Kidney tubule cell (primary cell): ENCODE data around the gene ZCCHC18.
"Not testable (repeated sequence)": the region's sequence is repeated elsewhere in the genome, so short reads cannot be mapped to it uniquely, and the experiment has no call there.

Source experiments
- DNase-seq: peaks from one replicate; pipeline ENCODE4 v3.0.0-alpha.2; 2018; ENCODE audit warnings: low spot score

ZCCHC18 gene

DNA sequence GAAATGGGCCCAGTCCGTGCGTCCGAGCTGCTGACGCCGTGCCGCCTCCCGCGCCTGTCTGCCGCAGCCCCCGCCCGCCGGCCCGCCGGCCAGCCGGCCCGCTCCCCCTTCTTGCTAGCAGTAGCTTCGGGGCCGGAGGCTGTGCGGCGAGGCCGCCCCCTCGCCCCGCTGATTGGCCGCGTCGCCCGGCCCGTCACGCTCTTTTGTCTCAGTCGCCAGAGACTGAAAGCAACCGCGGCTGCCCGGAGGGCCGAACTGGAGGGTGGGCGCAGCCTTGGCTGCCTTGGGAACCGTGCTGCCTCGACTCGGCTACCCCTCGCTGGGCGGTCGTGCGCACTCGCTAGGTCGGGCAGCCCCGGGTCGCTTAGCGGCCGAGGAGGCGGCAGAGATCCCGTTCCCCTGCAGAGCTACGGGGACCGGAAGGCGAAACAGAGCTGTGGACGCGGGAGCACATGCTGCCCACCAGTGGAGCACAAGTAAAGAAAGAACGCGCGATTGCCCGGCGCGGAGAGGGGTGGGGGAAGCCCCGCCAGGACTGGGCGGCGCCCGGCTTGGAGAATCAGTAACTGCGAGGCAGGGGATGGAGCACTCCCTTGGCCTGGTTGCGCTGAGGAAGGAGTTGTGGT is at the start of gene ZCCHC18:
ZCCHC18 (plus strand) TSS at position 198 of the 626 bp plus-strand sequence. CDS start 1,589 bp downstream, outside the sequence.
- DNase-seq: peak; percentile 65

DNA sequence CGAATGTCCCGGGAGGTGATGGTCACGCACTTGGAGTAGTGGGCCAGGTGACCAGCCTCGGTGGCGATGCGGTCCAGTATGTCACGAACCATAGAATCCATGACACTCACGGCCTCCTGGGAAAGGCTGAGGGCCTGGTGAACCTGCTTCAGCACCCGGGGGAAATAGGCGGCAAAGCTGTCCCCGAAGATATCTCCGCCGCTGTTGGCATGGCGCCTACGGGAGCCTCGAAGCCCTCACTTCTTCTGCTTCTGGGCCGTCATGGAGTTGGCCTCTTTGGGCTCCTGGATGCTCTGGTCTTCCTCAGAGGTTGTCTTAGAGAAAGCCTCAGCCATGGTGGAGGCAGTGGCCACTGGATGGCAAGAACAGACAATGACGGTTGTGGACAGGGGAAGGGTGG is 49.7 kb upstream of the ZCCHC18 start:
- not testable (repeated sequence) for DNase-seq

DNA sequence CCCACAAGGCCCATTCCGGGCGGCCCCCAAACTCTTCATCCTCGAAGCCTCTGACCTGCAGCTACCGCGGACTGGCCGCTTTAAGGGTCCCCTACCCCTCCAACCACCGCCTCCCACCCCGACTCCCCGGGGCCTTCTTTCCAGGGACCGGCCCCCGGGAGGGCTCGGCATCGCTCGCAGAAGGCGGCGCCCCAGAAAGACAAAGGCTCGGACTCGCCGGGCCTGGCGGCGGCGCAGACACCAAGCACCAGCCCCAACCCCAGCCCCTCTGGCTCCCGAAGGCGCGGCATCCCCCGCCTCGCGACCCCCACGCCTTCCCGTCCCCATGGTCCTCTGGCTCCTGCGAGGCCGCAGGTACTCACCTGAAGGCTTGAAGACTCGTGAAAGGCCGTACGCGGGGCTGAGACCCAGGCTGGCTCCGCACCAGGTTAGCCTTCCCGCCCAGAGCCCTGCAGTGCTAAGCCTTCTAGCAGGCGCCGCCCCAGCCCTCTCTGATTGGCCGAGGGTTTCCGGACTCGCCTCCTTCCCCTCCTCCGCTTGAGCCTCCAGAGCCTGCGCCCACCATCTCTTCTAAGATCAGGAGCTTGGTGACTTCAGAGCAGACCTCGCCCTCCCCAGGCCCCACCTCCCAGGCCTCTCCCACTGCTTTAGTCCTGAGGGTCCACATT is 36.4 kb upstream of the ZCCHC18 start, which contains the start of gene TMSB15C:
TMSB15C (minus strand) TSS at position 459 of the 668 bp plus-strand sequence.
- not testable (repeated sequence) for DNase-seq

DNA sequence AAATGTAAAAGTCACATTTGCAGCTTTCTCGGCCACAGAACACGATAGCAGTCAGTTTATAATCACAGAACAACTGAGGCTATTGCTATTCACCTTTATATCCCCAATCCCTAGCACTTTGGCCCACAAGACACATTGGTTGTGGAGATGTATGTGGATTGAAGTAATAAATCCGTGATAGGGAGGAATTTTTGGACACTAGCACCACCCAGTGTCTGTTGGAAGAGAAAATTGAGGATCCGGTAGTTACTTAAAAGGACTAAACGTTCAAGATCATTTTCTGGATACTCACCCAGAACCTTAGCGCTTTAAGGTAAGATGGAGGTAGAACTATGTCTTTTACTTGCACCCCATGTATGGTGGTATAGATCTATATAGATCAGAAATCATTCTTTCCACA is 34.5 kb upstream of the ZCCHC18 start:
- DNase-seq: not testable (repeated sequence)

DNA sequence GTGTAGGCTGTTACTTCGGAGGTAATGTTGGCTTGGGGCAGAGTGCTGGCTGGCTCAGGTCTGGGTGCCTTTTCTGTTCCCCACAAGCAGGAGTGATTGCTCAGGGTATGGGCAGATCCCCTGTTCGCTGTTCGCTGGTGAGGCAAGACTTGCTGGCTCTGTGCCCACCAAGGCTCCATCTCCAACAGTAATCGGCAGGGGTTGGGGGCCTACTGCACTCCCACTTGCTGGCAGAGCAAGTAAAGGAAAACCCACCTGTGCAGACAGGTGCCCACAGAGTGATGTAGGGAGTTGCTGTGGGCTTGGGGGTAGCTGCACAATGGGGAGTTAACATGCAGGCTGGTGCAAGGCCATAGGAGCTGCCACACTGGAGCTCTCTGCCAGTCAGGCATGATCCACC is 28.3 kb upstream of the ZCCHC18 start:
- DNase-seq: no peak

DNA sequence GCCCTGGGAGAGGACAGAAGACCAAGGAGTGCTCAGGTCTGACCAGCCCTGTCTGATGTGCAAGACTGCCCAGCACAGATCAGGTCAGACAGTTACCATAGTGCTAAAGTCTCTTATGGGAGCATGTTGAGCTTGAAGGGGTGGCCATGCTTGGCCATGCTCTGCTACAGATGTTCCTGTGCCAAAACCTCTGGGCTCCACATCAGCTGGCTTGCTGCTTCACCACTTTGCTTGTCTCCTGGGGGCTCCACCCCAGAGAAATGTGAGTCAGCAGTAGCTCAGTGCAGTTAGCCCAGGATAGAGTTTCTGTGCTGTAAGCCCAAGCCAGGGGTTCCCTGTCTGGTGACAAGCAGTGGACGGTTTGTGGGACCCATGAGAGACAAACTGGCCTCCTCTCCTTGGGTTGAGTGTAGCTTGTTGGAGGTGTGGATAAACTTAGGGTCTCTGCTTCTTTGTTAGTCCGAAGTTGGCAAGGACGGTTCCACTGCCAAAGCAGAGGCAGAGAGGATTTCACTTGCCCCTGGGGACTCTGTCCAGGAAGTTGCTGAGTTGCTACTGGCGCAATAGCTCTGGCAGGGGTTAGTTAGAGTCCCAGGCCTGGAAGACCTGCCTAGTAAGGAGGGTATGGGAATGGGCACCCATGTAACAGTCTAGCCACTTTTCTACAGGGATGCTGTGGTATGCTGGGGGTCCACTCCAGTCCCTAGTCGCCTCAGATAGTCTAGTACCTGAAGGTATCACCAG is 27.6 kb upstream of the ZCCHC18 start:
- no peak for DNase-seq

DNA sequence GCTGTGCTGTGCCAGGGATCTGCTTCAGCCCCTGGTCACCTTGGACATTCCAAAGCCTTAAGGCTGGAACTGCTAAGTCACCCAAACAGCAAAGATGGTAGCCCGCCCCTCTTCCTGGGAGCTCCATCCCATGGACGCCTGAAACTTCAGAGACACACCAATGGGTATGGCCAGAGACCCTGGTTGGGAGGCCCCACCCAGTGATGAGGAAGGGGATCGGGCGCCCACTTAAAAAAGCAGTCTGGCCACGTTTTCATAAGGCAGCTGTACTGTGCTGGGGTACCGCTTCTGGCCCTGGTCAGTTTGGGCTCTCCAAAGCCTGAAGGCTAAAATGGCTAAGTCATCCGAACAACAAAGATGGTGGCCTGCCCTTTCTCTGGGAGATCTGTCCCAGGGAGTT is 26.8 kb upstream of the ZCCHC18 start:
- DNase-seq: no peak

DNA sequence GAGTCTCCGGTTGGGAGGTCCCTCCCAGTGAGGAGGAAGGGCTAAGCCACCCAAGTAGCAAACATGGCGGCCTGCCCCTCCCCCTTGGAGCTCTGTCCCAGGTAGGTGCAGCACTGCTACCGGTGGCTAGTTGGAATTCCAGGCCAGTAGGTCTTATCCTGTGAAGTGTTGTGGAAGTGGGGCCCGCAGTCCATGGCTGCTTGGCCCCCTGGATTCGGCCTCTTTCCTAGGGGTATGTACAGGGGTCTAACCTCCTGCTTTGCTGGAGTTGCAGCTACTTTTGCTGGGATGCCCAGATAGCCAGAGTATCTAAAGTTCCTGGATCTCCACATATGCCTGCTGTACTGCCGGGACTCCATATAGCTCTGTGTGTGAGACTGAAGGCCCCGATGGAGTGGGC is 26.4 kb upstream of the ZCCHC18 start:
- no peak for DNase-seq

DNA sequence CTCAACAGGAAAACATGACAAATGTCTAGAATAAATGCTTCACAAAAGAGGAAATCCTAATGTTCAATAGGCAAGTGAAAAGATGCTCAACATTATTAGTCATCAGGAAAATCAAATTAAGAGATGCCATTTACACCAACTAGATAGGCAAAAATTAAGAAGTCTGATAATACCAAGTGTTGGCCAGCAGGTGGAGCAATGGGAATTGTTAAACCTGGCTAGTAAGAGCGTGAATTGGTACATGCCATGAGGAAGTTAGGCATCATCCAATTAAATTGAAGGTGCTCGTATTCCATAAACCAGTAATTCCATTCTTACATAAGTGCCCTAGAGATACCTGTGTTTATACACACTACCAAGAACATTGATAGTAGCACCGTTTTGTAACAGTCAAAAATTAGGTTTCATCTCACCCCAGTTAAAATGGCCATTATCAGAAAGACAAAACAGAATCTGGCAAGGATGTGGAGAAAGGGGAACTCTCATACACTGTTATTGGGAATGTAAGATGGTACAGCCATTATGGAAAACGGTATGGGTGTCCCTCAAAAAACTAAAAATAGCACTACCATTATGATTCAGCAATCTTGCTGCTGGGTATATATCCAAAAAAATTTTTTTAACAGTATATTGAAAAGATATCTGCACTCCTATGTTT is 14.0 kb upstream of the ZCCHC18 start:
- peak; percentile 67 for DNase-seq

DNA sequence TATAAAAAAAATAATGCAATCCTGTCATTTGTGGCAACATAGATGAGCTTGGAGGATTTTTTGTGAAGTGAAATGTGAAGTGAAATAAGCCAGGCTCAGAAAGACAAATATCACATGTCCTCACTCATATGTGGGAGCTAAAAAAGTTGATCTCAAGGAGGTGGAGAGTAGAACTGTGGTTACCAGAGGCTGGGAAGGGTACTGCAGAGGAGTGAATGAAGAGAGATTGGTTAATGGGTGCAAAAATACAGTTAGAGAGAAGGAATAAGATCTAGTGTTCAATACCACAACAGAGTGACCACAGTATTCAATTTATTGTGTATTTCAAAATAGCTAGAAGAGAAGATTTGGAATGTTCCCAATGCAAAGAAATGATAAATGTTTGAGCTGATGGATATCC is 13.4 kb upstream of the ZCCHC18 start:
- DNase-seq: no peak

DNA sequence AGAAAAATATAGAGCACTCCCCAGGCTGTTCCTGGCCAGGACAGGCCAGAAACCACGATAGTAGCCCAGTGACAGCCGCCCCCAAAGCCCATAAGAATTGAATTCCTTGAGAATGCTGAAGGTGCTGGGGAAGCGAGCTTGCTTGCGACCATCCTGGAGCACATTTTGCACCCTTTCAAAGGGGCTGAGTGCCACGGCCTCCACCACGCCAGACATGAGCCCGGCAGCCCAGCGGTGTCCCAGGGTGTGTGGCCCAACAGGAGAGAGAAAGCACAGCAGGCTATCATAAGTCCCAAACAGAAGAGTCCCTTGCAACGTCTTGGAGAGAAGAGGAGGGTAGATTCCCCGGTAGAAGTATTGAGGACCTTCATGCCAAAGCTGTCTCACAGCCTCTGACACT is 7.6 kb upstream of the ZCCHC18 start:
- DNase-seq: no peak

DNA sequence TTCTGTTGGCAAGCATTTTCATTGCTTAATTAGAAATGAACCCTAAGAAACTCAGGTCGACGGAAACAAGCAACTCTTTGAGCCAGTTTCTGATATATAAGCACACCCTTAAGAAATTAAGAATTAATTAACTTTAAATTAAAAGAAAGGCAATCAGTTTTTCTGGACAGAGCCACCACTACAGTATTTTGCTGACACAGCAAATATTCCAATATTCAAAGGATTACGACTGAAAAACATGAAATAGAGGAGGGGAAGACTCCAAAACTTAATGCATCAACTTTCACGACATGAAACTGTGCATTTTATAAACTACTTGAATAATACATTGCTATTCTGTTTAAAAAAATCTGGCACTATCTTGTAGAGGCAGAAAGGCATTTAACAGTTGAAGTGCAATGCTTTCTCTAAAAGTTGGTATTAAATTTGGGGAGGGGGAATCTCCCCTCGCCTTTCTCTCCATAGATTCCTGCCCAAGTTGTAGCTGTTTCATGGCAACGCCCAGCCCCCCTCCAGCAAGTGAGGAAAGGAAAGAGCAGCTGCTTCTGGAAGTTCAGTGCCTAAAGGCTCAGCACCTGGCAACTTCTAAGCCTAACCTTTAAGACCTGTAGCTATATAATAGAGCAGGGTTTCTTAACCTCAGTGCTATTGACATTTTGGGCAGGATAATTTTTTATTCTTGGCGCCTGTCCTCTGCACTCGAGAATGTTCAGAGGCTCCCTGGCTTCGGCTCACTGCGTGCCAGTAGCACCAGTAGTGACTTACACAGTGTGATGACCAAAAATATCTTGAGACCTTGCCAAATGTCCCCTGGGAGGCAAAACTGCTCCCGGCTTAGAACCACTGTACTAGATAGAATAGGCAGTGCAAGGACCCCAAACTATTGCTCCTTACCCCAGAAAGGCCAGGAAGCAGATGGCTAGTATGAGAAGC is 6.7 kb upstream of the ZCCHC18 start:
- no peak for DNase-seq

DNA sequence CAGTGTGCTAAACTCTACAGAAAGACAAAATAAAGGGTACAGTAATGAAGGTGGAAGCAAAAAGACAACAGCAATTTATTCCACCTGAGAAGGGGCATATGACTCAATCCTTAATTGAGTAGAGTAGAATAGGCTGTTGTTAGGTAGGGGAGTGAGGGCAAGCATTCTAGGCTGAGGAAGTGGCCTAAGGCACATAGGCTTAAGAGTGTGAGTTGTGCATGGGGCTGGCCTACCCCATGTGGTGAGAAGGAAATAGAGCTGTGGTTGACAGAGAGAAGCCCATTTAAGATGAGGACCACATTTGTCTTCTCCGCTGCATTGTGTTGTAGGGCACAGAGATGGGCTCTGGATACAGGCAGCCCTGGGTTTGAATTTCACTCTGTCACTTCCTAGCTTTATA is 3.4 kb upstream of the ZCCHC18 start:
- DNase-seq: no peak

DNA sequence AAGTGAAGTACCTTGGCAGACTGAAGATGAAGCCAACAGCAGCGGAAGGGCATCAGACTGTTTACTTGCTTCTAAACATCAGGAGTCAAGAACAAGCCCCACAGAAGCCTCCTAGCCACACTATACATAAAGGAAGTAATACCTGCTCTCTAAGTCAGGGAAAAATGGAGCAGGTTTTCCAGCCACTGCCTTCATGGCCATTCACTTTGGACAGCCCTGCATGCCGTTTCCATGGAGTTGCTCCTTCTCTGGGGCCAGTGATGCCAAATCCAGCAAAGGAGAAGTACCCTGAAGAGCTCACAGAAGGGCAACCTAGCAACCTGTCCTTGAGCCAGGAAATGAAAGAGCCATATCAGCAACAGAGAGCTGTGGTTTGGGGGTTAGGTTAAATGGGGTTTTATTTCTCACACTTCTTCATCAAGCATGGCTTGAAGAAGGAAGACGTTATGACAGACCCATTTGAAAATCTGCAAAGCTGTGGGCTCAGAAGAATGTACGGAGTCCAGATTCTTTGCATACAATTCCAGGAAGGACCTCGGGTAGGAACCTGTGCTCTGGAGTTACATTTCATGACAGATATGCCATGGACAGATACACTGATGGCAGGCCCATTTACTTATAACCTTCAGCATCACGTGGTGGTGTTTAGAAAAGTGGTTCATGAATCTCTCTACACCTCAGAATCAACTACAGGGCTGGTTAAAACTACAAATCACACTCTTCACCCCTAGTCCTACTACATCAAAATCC is 1.7 kb upstream of the ZCCHC18 start:
- not testable (repeated sequence) for DNase-seq

DNA sequence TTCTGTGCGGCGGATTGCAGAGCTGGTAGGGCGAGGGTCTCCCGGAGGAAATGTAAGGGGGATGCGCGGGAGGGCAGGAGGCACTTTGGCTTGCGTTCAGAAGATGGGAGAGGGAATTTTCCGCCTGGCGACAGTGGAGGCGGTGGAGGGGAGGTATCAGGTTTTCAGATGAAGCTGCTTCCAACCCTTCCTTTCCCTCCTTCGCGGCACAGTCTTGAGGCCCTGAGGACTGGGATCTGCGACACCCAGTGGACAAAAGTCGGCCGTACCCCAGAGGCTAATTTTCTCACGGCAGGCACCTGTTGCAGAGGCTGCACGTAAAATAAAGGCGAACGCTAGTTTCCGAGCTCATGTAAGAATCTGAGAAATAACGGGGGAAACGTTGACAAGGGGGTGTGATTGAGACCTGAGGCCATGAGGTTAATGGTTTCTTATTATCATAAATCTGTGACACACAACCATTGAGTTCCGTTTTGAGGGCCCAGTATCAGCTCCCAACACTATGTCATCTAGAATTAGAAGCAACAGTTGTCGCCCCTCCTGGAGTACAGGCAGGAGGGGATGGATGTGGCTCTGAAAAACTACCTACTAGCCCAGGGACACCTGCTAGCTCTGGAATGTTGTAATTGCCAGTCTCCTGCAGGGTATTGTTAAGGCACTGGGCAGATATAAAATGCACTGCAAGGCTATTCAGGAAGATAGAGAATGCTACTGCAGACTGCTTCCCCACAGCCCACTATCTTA is 1.1 kb downstream of the ZCCHC18 start:
- DNase-seq: peak; percentile 67

DNA sequence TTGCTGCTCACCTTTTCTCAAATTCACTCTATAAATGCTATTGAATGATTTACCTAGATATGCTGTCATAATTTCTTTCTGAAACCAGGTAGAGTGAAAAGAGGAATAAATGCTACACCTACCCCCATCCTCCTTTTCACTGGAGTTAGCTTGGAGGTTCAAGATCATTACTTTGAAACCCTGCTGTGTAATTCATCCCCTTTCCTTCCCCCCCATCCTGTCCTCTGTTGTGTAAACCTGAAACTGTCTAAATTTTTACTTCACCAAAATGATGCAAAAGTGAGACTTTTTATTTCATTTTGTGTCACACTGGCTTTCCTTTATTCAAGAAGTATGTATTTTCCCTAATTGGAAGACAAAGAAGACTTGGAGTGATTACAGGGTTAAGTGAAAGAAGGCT is 5.4 kb downstream of the ZCCHC18 start:
- DNase-seq: no peak

DNA sequence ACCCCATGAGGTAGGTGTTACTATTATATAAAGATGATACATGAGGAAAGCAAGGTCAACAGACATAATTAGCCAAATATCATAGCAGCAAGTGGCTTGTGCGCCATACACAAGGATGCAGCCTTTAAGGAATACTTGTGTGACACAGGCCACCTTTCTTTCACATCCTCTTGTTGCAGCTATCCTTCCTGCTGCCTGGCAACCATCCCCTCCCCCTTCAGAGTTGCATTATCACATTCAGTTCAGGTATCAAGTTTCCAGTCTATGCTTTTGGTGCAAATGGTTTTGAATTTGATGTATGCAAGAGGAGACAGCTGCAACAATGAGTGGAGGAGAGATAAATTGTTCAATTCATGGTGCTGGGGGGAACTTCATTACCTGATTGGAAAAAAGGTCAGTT is 6.4 kb downstream of the ZCCHC18 start:
- DNase-seq: no peak

DNA sequence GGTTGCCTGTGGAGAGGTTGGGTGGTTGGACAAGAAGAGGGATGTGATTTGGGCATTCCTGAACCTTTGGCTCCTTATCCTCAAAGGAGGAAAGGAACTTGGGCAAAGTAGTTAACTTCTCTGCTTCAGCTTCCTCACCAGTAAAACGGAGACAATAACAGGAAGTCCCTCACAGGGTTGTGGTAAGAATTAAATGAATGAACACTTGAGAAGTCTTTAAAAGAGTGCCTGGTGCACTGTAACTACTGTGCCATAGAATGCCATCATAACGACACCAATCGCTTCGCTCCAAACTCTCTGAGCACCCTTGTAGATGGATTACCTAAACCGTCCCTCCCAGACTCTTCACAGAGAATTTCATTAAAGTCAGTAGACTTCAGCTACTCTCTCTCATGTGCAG is 10.5 kb downstream of the ZCCHC18 start:
- DNase-seq: no peak

DNA sequence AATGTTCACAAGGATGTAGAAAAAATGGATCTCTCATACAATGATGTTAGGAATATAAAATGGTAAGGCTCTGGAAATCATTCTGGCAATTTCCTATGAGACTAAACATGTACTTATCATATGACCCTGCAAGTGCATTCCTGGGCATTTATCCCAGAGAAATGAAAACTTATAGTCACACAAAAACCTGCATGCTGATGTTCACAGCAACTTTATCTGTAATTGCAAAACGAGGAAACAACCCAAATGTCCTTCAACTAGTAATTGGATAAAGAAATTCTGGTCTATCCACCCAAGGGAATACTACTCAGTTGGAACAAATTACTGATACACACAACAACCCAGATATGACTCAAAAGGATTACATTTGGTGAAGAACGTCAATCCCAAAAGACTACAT is 14.5 kb downstream of the ZCCHC18 start:
- DNase-seq: no peak

DNA sequence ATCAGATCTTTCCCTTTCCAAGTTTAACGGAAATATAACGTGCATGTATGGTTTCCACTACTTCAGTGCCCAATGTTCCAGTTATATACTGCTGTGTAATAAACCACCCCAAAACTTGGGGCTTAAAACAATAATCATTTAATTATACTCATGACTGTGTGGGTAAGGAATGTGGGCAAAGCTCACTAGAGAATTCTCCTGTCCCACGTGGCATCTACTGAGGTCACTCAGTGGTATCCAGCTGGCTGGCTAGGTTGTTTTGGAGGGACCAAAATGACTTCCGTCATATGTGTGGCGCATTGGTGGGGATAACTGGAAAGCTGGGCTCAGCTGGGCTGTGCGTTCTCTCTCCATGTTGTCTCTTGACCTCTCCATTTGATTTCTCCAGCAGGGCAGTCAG is 18.5 kb downstream of the ZCCHC18 start:
- DNase-seq: no peak
